NT2/D1 (cell line): ENCODE results near the gene SBF2.

Source experiments
- SUZ12 ChIP-seq: IDR thresholded peaks from 2 replicates; pipeline ENCODE4 v1.6.1; 2011; ENCODE audit not compliant: insufficient read length, insufficient read depth; ENCODE audit errors: extremely low read depth
- YY1 ChIP-seq: IDR thresholded peaks from 2 replicates; pipeline ENCODE4 v1.6.1; 2011; ENCODE audit not compliant: insufficient read length, insufficient read depth
- ZNF274 ChIP-seq: IDR thresholded peaks from 2 replicates; pipeline ENCODE4 v1.6.1; 2011; ENCODE audit warnings: mild to moderate bottlenecking, low read depth, low read length

GRCh38 chr11:9974375-9974774, 319.6 kb downstream of the SBF2 start:
- TF ChIP-seq YY1 (no peak), SUZ12 (no peak), ZNF274 (no peak)
